Rectal smooth muscle tissue (tissue), 1 donor: ENCODE data around the gene ZNF335.
A peak's percentile ranks its signal among the peaks of the same experiment; 100 is the strongest.

Experiments
- H3K27ac ChIP-seq: one replicate; pipeline ENCODE4 v1.7.0; 2013; ENCODE audit warnings: low read depth, low read length, inconsistent platforms
- H3K27me3 ChIP-seq: one replicate; pipeline ENCODE4 v1.7.0; 2013; ENCODE audit warnings: low read length; ENCODE audit not compliant: control insufficient read depth, insufficient read depth
- H3K36me3 ChIP-seq: one replicate; pipeline ENCODE4 v1.7.0; 2013; ENCODE audit warnings: low read length; ENCODE audit not compliant: control insufficient read depth, insufficient read depth
- H3K4me1 ChIP-seq: one replicate; pipeline ENCODE4 v1.7.0; 2013; ENCODE audit warnings: low read length; ENCODE audit not compliant: control insufficient read depth, insufficient read depth
- H3K4me3 ChIP-seq: one replicate; pipeline ENCODE4 v1.7.0; 2013; ENCODE audit warnings: low read length
- H3K9ac ChIP-seq: one replicate; pipeline ENCODE4 v1.7.0; 2013; ENCODE audit warnings: low read length

Gene ZNF335

GRCh38 chr20:45971675-45972499 is at the start of gene ZNF335:
Gene ZNF335, minus strand, starts transcription at chr20:45972203. Its CDS starts 793 bp downstream, at chr20:45971410.
- peak within 1 kb of the TSS; percentile 97 for H3K9ac ChIP-seq
- peak within 1 kb of the TSS; percentile 99 for H3K4me3 ChIP-seq
- peaks cover 8% of the 10 kb centered on the region for H3K4me1 ChIP-seq

GRCh38 chr20:46020555-46020954 is 48.6 kb upstream of the ZNF335 start:
- peaks cover 11% of the 10 kb centered on the region for H3K27me3 ChIP-seq
- no peak overlapping the region for H3K9ac ChIP-seq
- no peak overlapping the region for H3K27ac ChIP-seq
- H3K36me3 ChIP-seq, result no peaks in the 10 kb centered on the region
- no peak overlapping the region for H3K4me3 ChIP-seq
- H3K4me1 ChIP-seq, result no peaks in the 10 kb centered on the region

More at GRCh38 chr20:45971675-45972499, at the start of gene ZNF335:
- Histone ChIP-seq H3K27ac (peak within 1 kb of the TSS; percentile 100), H3K27me3 (no peaks in the 10 kb centered on the region), H3K36me3 (peaks cover 20% of the 10 kb centered on the region)

GRCh38 chr20:46018611-46019010 is 46.6 kb upstream of the ZNF335 start:
- H3K27ac ChIP-seq, result no peak overlapping the region
- peaks cover 14% of the 10 kb centered on the region for H3K27me3 ChIP-seq
- no peak overlapping the region for H3K4me3 ChIP-seq
- H3K36me3 ChIP-seq, result no peaks in the 10 kb centered on the region
- H3K4me1 ChIP-seq, result no peaks in the 10 kb centered on the region
- no peak overlapping the region for H3K9ac ChIP-seq

GRCh38 chr20:46018112-46018511 is 46.1 kb upstream of the ZNF335 start:
- Histone ChIP-seq H3K27ac (no peak overlapping the region), H3K27me3 (peaks cover 14% of the 10 kb centered on the region), H3K36me3 (no peaks in the 10 kb centered on the region), H3K4me1 (no peaks in the 10 kb centered on the region), H3K9ac (no peak overlapping the region), H3K4me3 (no peak overlapping the region)

- Histone ChIP-seq H3K27me3 (peaks cover 14% of the 10 kb centered on the region), H3K27ac (no peak overlapping the region)
These were observed 45.3 kb upstream of the ZNF335 start for GRCh38 chr20:46017272-46017671.

GRCh38 chr20:46014517-46015396 is 42.8 kb upstream of the ZNF335 start:
- Histone ChIP-seq H3K27me3 (peaks cover 34% of the 10 kb centered on the region), H3K4me1 (no peaks in the 10 kb centered on the region), H3K36me3 (no peaks in the 10 kb centered on the region), H3K9ac (no peak overlapping the region), H3K27ac (no peak overlapping the region), H3K4me3 (no peak overlapping the region)

More at GRCh38 chr20:46017272-46017671, 45.3 kb upstream of the ZNF335 start:
- no peak overlapping the region for H3K9ac ChIP-seq
- no peaks in the 10 kb centered on the region for H3K4me1 ChIP-seq
- H3K4me3 ChIP-seq, result no peak overlapping the region
- H3K36me3 ChIP-seq, result no peaks in the 10 kb centered on the region

- Histone ChIP-seq H3K36me3 (no peaks in the 10 kb centered on the region), H3K27ac (no peak overlapping the region), H3K4me1 (no peaks in the 10 kb centered on the region), H3K9ac (no peak overlapping the region), H3K4me3 (peak overlapping the region; percentile 18), H3K27me3 (peaks cover 34% of the 10 kb centered on the region)
These were observed 42.0 kb upstream of the ZNF335 start for GRCh38 chr20:46013829-46014516.

- H3K4me3 ChIP-seq, result no peak overlapping the region
- H3K9ac ChIP-seq, result no peak overlapping the region
- H3K27me3 ChIP-seq, result peaks cover 29% of the 10 kb centered on the region
These were observed 41.4 kb upstream of the ZNF335 start for GRCh38 chr20:46013322-46013828.

GRCh38 chr20:46012921-46013320 is 40.9 kb upstream of the ZNF335 start:
- Histone ChIP-seq H3K9ac (no peak overlapping the region), H3K36me3 (no peaks in the 10 kb centered on the region), H3K4me1 (no peaks in the 10 kb centered on the region), H3K27ac (no peak overlapping the region), H3K4me3 (no peak overlapping the region), H3K27me3 (peaks cover 28% of the 10 kb centered on the region)

More at GRCh38 chr20:46013322-46013828, 41.4 kb upstream of the ZNF335 start:
- Histone ChIP-seq H3K4me1 (no peaks in the 10 kb centered on the region), H3K27ac (no peak overlapping the region), H3K36me3 (no peaks in the 10 kb centered on the region)

GRCh38 chr20:46011631-46012482 is 39.9 kb upstream of the ZNF335 start:
- Histone ChIP-seq H3K27me3 (peaks cover 28% of the 10 kb centered on the region), H3K27ac (no peak overlapping the region), H3K4me3 (no peak overlapping the region), H3K4me1 (no peaks in the 10 kb centered on the region), H3K36me3 (no peaks in the 10 kb centered on the region), H3K9ac (no peak overlapping the region)
